ENCODE results near the gene CCDC183.

DNA sequence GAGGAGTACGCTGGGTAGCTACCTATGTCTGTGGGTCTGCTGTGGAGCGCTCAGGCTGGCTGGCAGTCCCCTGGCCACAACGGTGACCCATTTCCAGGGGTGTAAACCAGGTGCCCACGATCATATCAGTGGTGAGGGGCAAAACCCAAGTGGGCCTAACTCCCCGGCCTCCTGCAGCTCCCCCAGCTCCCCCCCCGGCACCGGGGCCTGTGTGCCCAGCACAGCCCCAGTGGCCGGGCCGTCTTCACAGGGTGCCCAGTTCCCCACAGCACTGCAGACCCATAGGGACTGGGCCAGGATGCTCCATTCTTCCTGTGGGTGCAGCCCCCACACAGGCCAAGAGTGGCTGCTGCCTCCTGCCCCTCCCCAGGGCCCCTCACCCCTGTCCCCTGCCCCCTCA lies 37.1 kb upstream of the CCDC183 start:
- TF ChIP-seq, protein P1, sequence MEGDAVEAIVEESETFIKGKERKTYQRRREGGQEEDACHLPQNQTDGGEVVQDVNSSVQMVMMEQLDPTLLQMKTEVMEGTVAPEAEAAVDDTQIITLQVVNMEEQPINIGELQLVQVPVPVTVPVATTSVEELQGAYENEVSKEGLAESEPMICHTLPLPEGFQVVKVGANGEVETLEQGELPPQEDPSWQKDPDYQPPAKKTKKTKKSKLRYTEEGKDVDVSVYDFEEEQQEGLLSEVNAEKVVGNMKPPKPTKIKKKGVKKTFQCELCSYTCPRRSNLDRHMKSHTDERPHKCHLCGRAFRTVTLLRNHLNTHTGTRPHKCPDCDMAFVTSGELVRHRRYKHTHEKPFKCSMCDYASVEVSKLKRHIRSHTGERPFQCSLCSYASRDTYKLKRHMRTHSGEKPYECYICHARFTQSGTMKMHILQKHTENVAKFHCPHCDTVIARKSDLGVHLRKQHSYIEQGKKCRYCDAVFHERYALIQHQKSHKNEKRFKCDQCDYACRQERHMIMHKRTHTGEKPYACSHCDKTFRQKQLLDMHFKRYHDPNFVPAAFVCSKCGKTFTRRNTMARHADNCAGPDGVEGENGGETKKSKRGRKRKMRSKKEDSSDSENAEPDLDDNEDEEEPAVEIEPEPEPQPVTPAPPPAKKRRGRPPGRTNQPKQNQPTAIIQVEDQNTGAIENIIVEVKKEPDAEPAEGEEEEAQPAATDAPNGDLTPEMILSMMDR (conservative IDR thresholded peaks at IDR 0.05; ENCODE audit: low read length) = no peak
- no peak for TF ChIP-seq EZH2phosphoT487 (IDR thresholded peaks at IDR 0.05; ENCODE audit: borderline replicate concordance, low read depth, low read length)

Measured in OCI-LY7 (cell line).